Left forelimb (tissue), 1 donor: ENCODE results near the gene APOB.

Source experiments
- DNase-seq: peaks from one replicate; pipeline ENCODE4 v3.0.0-alpha.2; 2018; ENCODE audit warnings: low spot score

APOB gene

GRCh38 chr2:21017748-21018276 is 26.1 kb downstream of the APOB start:
- DNase-seq = no peak

DNA sequence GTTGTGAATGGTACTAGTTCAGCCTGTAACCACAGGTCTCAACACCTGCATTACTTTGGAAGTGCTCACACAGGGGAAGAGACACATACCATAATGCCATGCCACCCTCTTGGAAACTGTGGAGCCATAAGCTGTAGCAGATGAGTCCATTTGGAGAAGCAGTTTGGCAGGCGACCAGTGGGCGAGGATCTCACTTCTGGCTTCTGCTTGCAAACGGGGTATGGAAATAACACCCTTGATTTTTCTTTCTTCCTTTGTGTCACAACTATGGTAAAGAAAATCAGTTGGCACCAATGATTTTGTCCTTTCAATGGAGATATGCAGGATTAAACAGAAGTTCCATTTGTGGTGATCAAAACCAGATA is 28.6 kb downstream of the APOB start:
- DNase-seq = no peak

GRCh38 chr2:21014364-21015280 is 29.3 kb downstream of the APOB start:
- DNase-seq = no peak

DNA sequence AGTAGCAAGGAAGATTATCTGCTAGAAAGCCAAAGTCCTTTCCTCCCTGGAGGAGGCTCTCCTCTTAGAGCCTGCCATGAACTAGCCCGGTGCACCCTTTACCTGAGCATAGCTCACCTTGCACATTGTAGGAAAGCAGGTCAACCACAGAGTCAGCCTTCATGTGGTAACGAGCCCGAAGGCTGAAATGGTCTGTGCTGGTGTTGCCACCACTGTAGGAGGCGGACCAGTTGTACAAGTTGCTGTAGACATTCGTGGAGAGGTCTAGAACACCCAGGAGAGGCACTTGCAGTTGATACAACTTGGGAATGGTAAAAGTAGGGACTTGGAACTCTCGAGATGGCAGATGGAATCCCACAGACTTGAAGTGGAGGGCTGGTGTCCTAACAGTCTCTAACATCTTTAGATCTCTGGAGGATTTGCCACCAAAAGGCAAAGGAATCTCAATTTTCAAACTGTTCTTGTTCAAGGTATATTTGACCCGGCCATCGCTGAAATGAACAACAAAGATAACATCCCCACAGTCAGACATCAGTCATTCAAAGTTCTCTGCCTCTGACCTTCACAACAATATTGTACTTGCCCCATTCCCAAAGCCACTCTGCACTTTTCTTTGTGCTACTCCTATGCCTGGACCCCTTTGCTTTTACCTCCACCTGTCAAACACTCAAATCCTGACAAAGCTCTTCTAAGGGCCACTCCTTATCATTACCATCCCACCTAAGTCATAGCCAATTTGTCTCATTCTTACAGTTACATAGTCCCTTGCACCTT is 30.6 kb downstream of the APOB start:
- no peak for DNase-seq

- no peak for DNase-seq
Measured at GRCh38 chr2:21012557-21012937, 31.3 kb downstream of the APOB start.

DNA sequence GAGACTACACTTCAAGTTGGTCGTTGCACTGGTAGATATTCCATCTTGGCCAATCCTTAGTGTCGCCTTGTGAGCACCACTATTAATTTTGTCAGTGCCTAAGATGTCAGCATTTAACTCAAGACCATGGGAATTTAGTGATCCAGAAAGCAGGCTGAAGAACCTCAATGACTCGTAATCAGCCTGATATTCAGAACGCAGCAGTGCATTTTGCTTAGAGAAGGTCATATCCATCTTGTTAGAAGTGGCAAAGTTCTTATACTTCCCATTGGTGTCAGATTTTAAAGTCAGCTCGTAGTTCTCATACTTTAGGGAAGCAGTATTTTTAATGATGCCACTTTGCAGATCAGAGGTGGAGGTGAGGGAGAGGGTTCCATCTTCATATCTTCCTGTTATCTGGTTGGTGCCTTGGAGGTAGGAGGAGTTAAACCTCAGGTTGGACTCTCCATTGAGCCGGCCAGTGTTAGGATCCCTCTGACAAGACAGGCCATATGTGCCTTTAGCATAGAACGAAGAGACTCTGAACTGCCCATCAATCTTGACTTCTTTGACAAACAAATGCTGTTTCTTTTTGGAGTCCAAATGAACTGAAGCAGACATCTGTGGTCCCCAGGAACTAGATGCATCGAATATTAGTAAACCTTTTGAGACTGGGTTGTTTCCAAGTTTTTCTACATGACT is 31.9 kb downstream of the APOB start:
- DNase-seq = no peak

DNA sequence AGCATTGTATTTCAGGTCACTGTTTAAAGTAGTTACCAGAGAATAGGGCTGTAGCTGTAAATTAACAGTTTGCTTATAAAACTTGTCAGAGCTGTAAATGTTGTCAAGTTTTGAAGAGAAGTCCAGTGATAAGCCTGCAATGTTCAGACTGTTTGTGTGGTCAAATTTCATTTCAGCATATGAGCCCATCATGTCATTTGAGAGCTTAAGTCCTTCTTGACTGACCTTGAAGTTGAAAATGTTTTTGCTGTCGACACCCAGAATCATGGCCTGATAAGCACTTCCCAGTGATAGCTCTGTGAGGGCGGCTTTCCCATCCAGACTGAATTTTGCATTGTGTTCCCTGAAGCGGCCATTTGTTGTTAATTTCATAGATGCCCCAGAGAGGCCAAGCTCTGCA is 32.4 kb downstream of the APOB start:
- no peak for DNase-seq

DNA sequence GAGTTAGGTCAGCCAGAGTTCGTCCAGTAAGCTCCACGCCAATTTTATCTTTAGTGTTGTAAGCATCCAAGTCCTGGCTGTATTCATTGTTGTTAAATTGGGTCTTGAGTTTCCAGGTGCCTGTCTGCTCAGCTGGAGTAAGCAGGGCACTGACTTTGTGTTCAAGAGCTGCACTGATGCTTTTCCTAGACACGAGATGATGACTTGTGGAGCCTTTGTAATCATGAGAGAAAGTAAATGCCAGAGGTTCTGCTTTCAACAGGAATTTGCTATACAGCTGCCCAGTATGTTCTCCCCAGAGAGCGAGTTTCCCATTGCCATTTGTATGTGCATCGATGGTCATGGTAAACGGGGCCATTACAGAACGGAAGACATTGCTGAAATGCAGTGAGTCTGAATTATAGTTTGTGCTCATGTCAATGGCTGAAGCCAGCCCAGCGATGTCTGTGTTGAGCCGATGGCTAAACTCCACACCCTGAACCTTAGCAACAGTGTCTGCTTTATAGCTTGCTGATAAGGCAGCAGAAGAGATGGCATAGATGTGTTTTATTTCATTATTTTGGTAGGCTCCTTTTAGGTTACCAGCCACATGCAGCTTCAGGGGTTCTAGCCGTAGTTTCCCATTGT is 32.9 kb downstream of the APOB start:
- DNase-seq = no peak

DNA sequence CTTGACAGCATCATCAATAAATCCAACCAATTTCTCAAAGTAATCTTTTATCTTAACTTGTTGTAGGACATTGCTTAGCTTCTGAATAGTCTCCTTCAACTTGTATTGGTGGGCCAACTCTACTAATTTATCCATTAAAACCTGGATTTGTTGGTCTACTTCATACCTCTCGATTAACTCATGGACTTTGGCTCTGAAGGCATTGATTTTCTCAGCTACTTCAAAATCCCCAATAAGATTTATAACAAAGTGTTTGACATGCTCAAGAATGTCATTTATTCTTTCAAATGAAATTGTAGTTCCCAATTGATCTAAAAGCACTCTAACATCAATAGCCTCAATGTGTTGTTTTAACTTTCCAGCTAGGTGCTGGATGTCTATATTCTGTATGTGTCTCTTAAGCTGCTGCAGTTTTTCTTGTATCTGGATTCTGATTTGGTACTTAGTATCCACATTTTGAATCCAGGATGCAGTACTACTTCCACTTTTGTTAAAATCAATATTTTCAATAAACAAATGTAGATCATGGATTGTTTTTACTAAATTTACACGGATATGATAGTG is 34.1 kb downstream of the APOB start:
- no peak for DNase-seq

- DNase-seq = no peak
Measured at GRCh38 chr2:21008790-21009661, 34.8 kb downstream of the APOB start.

DNA sequence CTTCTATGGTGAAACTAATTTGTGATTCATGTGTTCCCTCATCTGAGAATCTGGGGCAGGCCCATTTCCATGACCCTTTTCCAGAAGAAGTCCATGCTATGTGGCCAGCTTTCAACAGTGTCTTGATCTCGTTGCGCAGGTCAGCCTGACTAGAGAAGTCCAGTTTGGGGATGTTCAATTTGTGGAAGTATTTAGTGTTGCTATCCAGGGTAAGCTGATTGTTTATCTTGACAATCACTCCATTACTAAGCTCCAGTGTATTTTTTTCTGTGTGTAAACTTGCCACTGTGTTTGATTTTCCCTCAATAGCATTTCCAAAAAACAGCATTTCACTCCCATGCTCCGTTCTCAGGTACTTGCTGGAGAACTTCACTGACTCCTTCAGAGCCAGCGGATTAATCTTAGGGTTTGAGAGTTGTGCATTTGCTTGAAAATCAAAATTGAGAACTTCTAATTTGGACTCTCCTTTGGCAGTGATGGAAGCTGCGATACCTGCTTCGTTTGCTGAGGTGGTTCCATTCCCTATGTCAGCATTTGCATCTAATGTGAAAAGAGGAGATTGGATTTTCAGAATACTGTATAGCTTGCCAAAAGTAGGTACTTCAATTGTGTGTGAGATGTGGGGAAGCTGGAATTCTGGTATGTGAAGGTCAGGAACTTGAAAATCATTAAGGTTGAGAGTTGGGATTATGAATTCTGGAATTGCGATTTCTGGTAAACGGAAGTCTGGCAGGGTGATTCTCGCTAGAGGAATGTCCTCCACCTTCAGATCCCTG is 35.7 kb downstream of the APOB start:
- DNase-seq = no peak

GRCh38 chr2:21007129-21008013 is 36.5 kb downstream of the APOB start:
- DNase-seq = no peak

DNA sequence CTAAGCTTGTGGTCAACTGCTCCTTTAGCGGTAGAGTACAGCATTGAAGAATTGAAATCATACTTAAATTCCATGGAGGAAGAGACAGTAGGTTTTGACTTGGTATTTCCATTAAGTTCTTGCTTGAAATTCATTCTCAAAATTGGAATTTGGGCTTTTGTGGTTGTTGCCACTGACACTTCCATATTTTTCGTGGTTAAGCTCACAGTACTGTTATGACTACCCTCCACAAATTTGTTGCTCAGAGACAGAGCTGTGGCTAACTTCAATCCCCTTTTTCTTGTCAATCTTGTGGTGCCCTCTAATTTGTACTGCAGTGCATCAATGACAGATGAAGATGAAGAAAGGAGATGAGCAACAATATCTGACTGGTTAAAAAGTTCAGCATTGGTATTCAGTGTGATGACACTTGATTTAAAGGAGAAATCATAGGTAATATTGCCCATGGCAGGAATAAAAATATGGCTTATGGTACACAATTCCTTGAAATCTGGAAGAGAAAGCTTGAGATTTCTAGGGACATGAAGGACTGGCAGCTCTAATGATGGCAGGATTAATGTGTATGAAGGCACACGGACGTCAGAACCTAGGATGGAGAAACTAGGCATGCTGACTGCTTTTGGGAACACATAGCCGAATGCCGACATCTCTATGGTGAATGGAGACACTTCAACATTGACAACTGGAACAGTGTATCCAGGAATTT is 37.3 kb downstream of the APOB start:
- DNase-seq = no peak

DNA sequence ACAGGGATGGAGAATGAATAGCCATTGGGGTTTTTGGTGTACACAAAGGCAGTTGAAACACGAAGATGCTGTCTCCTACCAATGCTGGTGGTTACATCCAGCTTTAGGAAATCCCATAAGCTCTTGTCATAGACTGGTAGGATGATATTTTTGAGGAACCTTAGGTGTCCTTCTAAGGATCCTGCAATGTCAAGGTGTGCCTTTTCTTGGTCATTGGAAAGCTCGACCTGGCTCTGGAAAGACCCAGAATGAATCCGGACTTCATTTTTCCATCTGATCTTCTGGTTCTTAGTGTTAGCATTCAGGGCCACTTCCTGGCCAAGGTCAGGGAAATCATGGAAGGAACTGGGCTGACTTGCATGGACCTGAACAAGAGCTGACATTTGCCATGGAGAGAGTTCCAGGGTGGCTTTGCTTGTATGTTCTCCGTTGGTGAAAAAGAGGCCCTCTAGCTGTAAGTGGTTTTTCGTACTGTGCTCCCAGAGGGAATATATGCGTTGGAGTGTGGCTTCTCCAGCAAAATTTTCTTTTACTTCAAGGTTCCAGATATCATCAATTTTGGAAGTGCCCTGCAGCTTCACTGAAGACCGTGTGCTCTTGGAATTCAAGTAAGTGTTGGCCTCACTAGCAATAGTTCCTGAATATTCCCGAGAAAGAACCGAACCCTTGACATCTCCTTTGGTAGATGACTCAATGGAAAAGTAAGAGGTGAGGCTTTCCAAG is 38.0 kb downstream of the APOB start:
- no peak for DNase-seq

DNA sequence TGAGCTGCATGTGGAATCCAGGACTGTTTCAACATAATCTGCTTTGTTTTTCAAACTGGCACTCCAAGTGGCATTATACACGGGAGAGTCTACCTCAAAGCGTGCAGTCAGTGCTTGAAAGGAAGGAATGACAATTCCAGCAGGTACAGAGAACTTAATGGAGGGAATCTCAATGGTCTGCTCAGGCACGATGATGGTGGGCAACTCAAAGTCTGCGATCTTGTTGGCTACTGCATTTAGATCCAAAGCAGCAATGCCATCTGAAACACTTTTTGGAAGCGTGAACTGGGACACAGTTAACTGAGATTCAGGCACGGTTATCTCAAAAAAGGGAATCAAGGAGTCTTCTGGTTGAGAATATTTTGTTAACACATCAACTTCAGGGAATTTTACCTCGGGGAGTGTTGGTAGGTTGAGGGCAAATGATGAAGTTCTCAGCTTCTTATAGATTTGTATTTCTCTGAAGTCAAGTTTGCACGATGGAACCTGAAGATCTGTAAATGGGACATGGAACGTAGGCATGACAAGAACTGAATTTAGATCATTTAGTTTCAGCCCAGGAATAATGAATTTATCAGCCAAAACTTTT is 38.7 kb downstream of the APOB start:
- no peak for DNase-seq

DNA sequence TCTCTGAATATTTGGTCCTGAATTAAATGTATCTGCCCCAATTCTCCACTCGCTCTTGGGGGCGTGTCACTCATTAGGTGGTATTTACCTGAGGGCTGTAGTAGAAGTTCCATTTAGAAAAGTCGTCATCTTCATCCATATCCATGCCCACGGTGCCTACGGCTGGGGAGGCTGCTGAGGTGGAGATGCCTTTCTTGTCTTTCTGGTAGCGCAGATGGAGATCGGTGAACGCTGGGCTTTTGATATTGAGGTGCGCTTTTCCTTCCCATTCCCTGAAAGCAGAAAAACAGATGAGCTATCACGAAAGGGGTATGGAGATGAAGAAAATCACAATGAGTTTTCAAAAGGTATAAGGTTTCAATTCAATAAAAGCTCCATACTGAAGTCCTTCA is 39.7 kb downstream of the APOB start:
- DNase-seq = no peak

- DNase-seq = no peak
Measured at GRCh38 chr2:21003572-21004180, 40.2 kb downstream of the APOB start.
